Stimulated activated CD4-positive, alpha-beta T cell treated with anti-CD3 and anti-CD28 coated beads, Interleukin-4, amount 100 ng/mL, for 24 hours (primary cell): ENCODE data around the gene MELK.

Source experiments
- DNase-seq: peaks from one replicate; pipeline ENCODE4 v3.0.0-alpha.2; 2020

MELK gene

GRCh38 chr9:36676778-36677485 lies 104.2 kb downstream of the MELK start:
- no peak for DNase-seq

- no peak for DNase-seq
These were observed 104.9 kb downstream of the MELK start for GRCh38 chr9:36677611-36678010.

- no peak for DNase-seq
These were observed 107.0 kb downstream of the MELK start for GRCh38 chr9:36679710-36680109.

GRCh38 chr9:36686471-36686870 lies 113.8 kb downstream of the MELK start:
- no peak for DNase-seq

- no peak for DNase-seq
These were observed 117.9 kb downstream of the MELK start for GRCh38 chr9:36690412-36691168.

- DNase-seq, result no peak
These were observed 119.0 kb downstream of the MELK start for GRCh38 chr9:36691671-36692070.

- no peak for DNase-seq
These were observed 126.3 kb downstream of the MELK start for GRCh38 chr9:36698984-36699383.

- DNase-seq, result no peak
These were observed 131.5 kb downstream of the MELK start for GRCh38 chr9:36704148-36704547.

- no peak for DNase-seq
These were observed 141.1 kb downstream of the MELK start for GRCh38 chr9:36713515-36714490.

GRCh38 chr9:36716496-36716895 lies 143.8 kb downstream of the MELK start:
- DNase-seq, result no peak

GRCh38 chr9:36717276-36717675 lies 144.6 kb downstream of the MELK start:
- DNase-seq, result no peak

- DNase-seq, result no peak
These were observed 145.9 kb downstream of the MELK start for GRCh38 chr9:36718612-36719011.

GRCh38 chr9:36720043-36720442 lies 147.3 kb downstream of the MELK start:
- no peak for DNase-seq

- DNase-seq, result no peak
These were observed 149.3 kb downstream of the MELK start for GRCh38 chr9:36721846-36722588.

GRCh38 chr9:36725777-36726356 lies 153.2 kb downstream of the MELK start:
- DNase-seq, result no peak
